Tibial nerve (tissue), 4 donors: Measurements from ENCODE around the gene THSD4.

Experiments used
- EP300 ChIP-seq, 2 donors: sonication (generic); formaldehyde crosslinking; IDR thresholded peaks; one replicate each; pipeline ENCODE4 v1.6.1; 2017; ENCODE audit warnings: antibody characterized with exemption in 2 of 2, mild to moderate bottlenecking in 1 of 2
- POLR2A ChIP-seq, 2 donors: fragments of 450-650 bp; IDR thresholded peaks; one replicate each; pipeline ENCODE4 v1.6.1; 2017; ENCODE audit warnings: antibody characterized with exemption in 2 of 2, mild to moderate bottlenecking in 2 of 2, moderate library complexity in 2 of 2
- TF ChIP-seq, protein P1 (sequence below), 5 experiments: fragments of 200-600 bp in 3 of 5; fragments of 450-650 bp in 2 of 5; sonication (generic) in 3 of 5; IDR thresholded peaks; one replicate each; pipeline ENCODE4 v1.5.1; 2016 to 2019; ENCODE audit warnings: antibody characterized with exemption in 5 of 5, mild to moderate bottlenecking in 3 of 5, moderate library complexity in 2 of 5

DNA sequence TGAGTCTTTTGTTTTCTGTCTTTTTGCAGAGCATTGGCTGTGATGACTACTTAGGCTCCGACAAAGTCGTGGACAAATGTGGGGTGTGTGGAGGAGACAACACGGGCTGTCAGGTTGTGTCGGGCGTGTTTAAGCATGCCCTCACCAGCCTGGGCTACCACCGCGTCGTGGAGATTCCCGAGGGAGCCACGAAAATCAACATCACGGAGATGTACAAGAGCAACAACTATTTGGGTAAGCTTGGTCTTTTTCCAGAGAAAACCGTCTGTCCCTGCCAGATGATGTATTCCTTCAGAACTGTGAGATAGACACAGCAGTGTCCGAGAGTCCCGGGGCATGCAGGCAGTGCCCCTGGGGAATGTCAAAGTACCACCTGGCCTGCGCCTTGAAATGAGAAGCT is 545.2 kb downstream of the THSD4 start:
- TF ChIP-seq, protein P1, sequence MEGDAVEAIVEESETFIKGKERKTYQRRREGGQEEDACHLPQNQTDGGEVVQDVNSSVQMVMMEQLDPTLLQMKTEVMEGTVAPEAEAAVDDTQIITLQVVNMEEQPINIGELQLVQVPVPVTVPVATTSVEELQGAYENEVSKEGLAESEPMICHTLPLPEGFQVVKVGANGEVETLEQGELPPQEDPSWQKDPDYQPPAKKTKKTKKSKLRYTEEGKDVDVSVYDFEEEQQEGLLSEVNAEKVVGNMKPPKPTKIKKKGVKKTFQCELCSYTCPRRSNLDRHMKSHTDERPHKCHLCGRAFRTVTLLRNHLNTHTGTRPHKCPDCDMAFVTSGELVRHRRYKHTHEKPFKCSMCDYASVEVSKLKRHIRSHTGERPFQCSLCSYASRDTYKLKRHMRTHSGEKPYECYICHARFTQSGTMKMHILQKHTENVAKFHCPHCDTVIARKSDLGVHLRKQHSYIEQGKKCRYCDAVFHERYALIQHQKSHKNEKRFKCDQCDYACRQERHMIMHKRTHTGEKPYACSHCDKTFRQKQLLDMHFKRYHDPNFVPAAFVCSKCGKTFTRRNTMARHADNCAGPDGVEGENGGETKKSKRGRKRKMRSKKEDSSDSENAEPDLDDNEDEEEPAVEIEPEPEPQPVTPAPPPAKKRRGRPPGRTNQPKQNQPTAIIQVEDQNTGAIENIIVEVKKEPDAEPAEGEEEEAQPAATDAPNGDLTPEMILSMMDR (IDR thresholded peaks at IDR 0.05): no peak
- TF ChIP-seq POLR2A (IDR thresholded peaks at IDR 0.05) (no peak), EP300 (IDR thresholded peaks at IDR 0.05) (no peak)
